Cardiac fibroblast (primary cell): Measurements from ENCODE around the gene ACYP2.
A peak's percentile ranks its signal among the peaks of the same experiment; 100 is the strongest.

Experiments
- DNase-seq, 2 donors: peaks; one replicate each; pipeline versions ENCODE4 v3.0.0 to v3.0.0-alpha.2; 2010; ENCODE audit warnings: low read depth in 2 of 2
- H3K4me3 ChIP-seq, 2 donors: replicated peaks in 1 of 2; 1 replicate in 1 of 2; 2 replicates in 1 of 2; pipeline ENCODE4 v1.5.1; 2011; ENCODE audit warnings: low read depth in 2 of 2, low read length in 2 of 2, mild to moderate bottlenecking in 2 of 2, moderate library complexity in 1 of 2
- CTCF ChIP-seq: IDR thresholded peaks from one replicate; pipeline ENCODE4 v1.5.1; 2011; ENCODE audit warnings: low read depth, mild to moderate bottlenecking, low read length, inconsistent platforms

The ACYP2 gene

GRCh38 chr2:54341656-54342055 lies 226.2 kb downstream of the ACYP2 start:
- DNase-seq = peak; percentile 31 to 47
- TF ChIP-seq CTCF = peak; percentile 42
- no peak overlapping the region for H3K4me3 ChIP-seq

- TF ChIP-seq CTCF = no peak
- DNase-seq = no peak
- no peak overlapping the region for H3K4me3 ChIP-seq
These were observed 227.2 kb downstream of the ACYP2 start for GRCh38 chr2:54342603-54343002.

- no peak for TF ChIP-seq CTCF
- no peak overlapping the region for H3K4me3 ChIP-seq
- no peak for DNase-seq
These were observed 232.2 kb downstream of the ACYP2 start for GRCh38 chr2:54347622-54348021.

GRCh38 chr2:54348646-54349045 lies 233.2 kb downstream of the ACYP2 start:
- DNase-seq = peak in 1 of 2 donors; percentile 76
- no peak for TF ChIP-seq CTCF

GRCh38 chr2:54350426-54350825 lies 235.0 kb downstream of the ACYP2 start:
- H3K4me3 ChIP-seq = no peak overlapping the region
- DNase-seq = no peak
- no peak for TF ChIP-seq CTCF

More at GRCh38 chr2:54348646-54349045, 233.2 kb downstream of the ACYP2 start:
- no peak overlapping the region for H3K4me3 ChIP-seq

GRCh38 chr2:54353216-54353615 lies 237.8 kb downstream of the ACYP2 start:
- TF ChIP-seq CTCF = no peak
- H3K4me3 ChIP-seq = no peak overlapping the region
- DNase-seq = no peak
